ENCODE data around the gene PRKCZ. TPM values are rescaled to one million over a fixed set of nuclear protein-coding genes. Genes with fewer than 3 reads are reported as not detected.

The PRKCZ gene
- total and polyA plus RNA-seq, 2 experiments from 2014 or later = 26.2 to 36.9 TPM

GRCh38 chr1:2072891-2073290 lies 22.7 kb downstream of the PRKCZ start:
- Histone ChIP-seq H3F3A (replicated peaks; ENCODE audit: low read depth) (no peaks in the 10 kb centered on the region), H3K27ac (ENCODE audit: low read depth) (no peak overlapping the region; the same call in 1 of the 2 replicates), H3K36me3 (ENCODE audit: insufficient read depth) (0 out of 2 replicates have a peak, but pooled peaks cover 6% of the 10 kb centered on the region), H3K4me1 (ENCODE audit: insufficient read depth) (no peaks in the 10 kb centered on the region), H3K79me2 (replicated peaks; ENCODE audit: insufficient read depth) (peaks cover 37% of the 10 kb centered on the region), H3K4me2 (no peak overlapping the region), H3K27me3 (ENCODE audit: insufficient read depth) (no peaks in the 10 kb centered on the region), H4K20me1 (replicated peaks; ENCODE audit: insufficient read depth) (no peaks in the 10 kb centered on the region), H2AFZ (no peak overlapping the region), H3K9me2 (ENCODE audit: insufficient read depth) (no peaks in the 10 kb centered on the region), H3K4me3 (no peak overlapping the region)
- Mint-ChIP-seq H3K4me1 (peaks cover 20% of the 10 kb centered on the region), H3K27me3 (ENCODE audit: insufficient read depth, low read depth, poor library complexity) (peaks cover 14% of the 10 kb centered on the region), H3K9me3 (peaks cover 9% of the 10 kb centered on the region), H3K4me3 (no peak overlapping the region), H3K27ac (no peak overlapping the region; the same call in 1 of the 2 replicates), H3K36me3 (ENCODE audit: low read depth) (peaks cover 18% of the 10 kb centered on the region)
- no peak for DNase-seq (ENCODE audit: low spot score)
- ATAC-seq = peak; percentile 28; the same call in 2 of the 3 replicates
- TF ChIP-seq ETS1 (IDR thresholded peaks at IDR 0.05) (no peak), ZNF114 (CRISPR knock-in tag; IDR thresholded peaks at IDR 0.05) (no peak), REST (IDR thresholded peaks at IDR 0.05; ENCODE audit: unreplicated experiment) (no peak)

GRCh38 chr1:2073382-2074230 lies 23.4 kb downstream of the PRKCZ start:
- Histone ChIP-seq H2AFZ (no peak overlapping the region), H3K9me2 (ENCODE audit: insufficient read depth) (no peaks in the 10 kb centered on the region), H3K36me3 (ENCODE audit: insufficient read depth) (peaks cover 9% of the 10 kb centered on the region; the same call in 1 of the 2 replicates), H3K27ac (ENCODE audit: low read depth) (no peak overlapping the region; the same call in 1 of the 2 replicates), H3K4me3 (no peak overlapping the region), H3F3A (replicated peaks; ENCODE audit: low read depth) (no peaks in the 10 kb centered on the region), H4K20me1 (replicated peaks; ENCODE audit: insufficient read depth) (no peaks in the 10 kb centered on the region), H3K4me2 (no peak overlapping the region), H3K4me1 (ENCODE audit: insufficient read depth) (no peaks in the 10 kb centered on the region), H3K27me3 (ENCODE audit: insufficient read depth) (no peaks in the 10 kb centered on the region), H3K79me2 (replicated peaks; ENCODE audit: insufficient read depth) (peaks cover 43% of the 10 kb centered on the region)
- Mint-ChIP-seq H3K4me3 (no peak overlapping the region), H3K27ac (no peak overlapping the region), H3K27me3 (ENCODE audit: insufficient read depth, low read depth, poor library complexity) (peaks cover 14% of the 10 kb centered on the region), H3K9me3 (peaks cover 16% of the 10 kb centered on the region), H3K36me3 (ENCODE audit: low read depth) (peaks cover 25% of the 10 kb centered on the region), H3K4me1 (peaks cover 20% of the 10 kb centered on the region)
- no peak for DNase-seq (ENCODE audit: low spot score)
- ATAC-seq = peak; percentile 13; the same call in 1 of the 3 replicates
- TF ChIP-seq JUNB (IDR thresholded peaks at IDR 0.05; ENCODE audit: unreplicated experiment) (no peak), CTCF (conservative IDR thresholded peaks at IDR 0.05; ENCODE audit: low read depth in 2 of 2) (no peak), REST (IDR thresholded peaks at IDR 0.05; ENCODE audit: unreplicated experiment) (no peak), EZH2 (IDR thresholded peaks at IDR 0.05; ENCODE audit: low read depth, unreplicated experiment) (no peak), ETS1 (IDR thresholded peaks at IDR 0.05) (no peak), EZH2phosphoT487 (IDR thresholded peaks at IDR 0.05; ENCODE audit: unreplicated experiment) (no peak), POLR2AphosphoS5 (IDR thresholded peaks at IDR 0.05; ENCODE audit: low read depth) (no peak), NANOG (IDR thresholded peaks at IDR 0.05; ENCODE audit: borderline replicate concordance) (no peak), CREB1 (CRISPR knock-in tag; IDR thresholded peaks at IDR 0.05; ENCODE audit: low read depth) (no peak), ZNF331 (CRISPR knock-in tag; IDR thresholded peaks at IDR 0.05; ENCODE audit: low read depth) (no peak)
